LNCaP clone FGC (cell line): ENCODE results near the gene TUBD1.

ENCODE experiments used
- DNase-seq: peaks from one replicate; pipeline ENCODE4 v3.0.0-alpha.2; 2011; ENCODE audit warnings: low read depth
- H3K4me3 ChIP-seq: 2 replicates; pipeline ENCODE4 v1.5.1; 2011; ENCODE audit warnings: mild to moderate bottlenecking, low read depth, low read length, control low read depth
- CTCF ChIP-seq: IDR thresholded peaks from 2 replicates; pipeline ENCODE4 v1.5.1; 2012; ENCODE audit warnings: mild to moderate bottlenecking; ENCODE audit not compliant: control insufficient read depth, insufficient read depth; ENCODE audit errors: extremely low read depth

TUBD1 gene

GRCh38 chr17:59907467-59907866 is 14.7 kb upstream of the TUBD1 start:
- no peak for DNase-seq
- TF ChIP-seq CTCF, result no peak
- H3K4me3 ChIP-seq, result no peak overlapping the region

GRCh38 chr17:59903455-59903854 is 10.7 kb upstream of the TUBD1 start:
- no peak for DNase-seq
- TF ChIP-seq CTCF, result no peak
- no peak overlapping the region for H3K4me3 ChIP-seq

GRCh38 chr17:59901604-59902003 is 8.9 kb upstream of the TUBD1 start:
- no peak for TF ChIP-seq CTCF
- DNase-seq, result no peak

GRCh38 chr17:59899099-59899498 is 6.4 kb upstream of the TUBD1 start:
- H3K4me3 ChIP-seq, result no peak overlapping the region
- peak; percentile 62 for DNase-seq
- TF ChIP-seq CTCF, result peak; percentile 59

More at GRCh38 chr17:59901604-59902003, 8.9 kb upstream of the TUBD1 start:
- no peak overlapping the region for H3K4me3 ChIP-seq

GRCh38 chr17:59897090-59897489 is 4.3 kb upstream of the TUBD1 start:
- DNase-seq, result no peak
- H3K4me3 ChIP-seq, result no peak overlapping the region
- TF ChIP-seq CTCF, result no peak

- TF ChIP-seq CTCF, result no peak
- no peak for DNase-seq
- H3K4me3 ChIP-seq, result peak overlapping the region; percentile 96
Measured at GRCh38 chr17:59893676-59894100, 945 bp upstream of the TUBD1 start.

- H3K4me3 ChIP-seq, result peak overlapping the region; percentile 96
- no peak for DNase-seq
- no peak for TF ChIP-seq CTCF
Measured at GRCh38 chr17:59892251-59892923, 356 bp downstream of the TUBD1 start.
